ENCODE measurements around the gene DNAH9.

DNAH9 gene

GRCh38 chr17:11638700-11639265 lies 40.5 kb downstream of the DNAH9 start:
- no peaks in the 10 kb centered on the region for H3K4me1 ChIP-seq (ENCODE audit: low read length)
- no peak overlapping the region for H3K9ac ChIP-seq (ENCODE audit: low read length)
- no peaks in the 10 kb centered on the region for H4K20me1 ChIP-seq (ENCODE audit: insufficient read depth, low read length)
- no peaks in the 10 kb centered on the region for H3K27me3 ChIP-seq (ENCODE audit: low read depth, low read length)
- no peak overlapping the region for H3K27ac ChIP-seq (ENCODE audit: low read length)
- no peak overlapping the region for H3K4me3 ChIP-seq (ENCODE audit: low read length)
- H3K9me3 ChIP-seq (ENCODE audit: insufficient read depth, low read length): no peaks in the 10 kb centered on the region
- H3K79me2 ChIP-seq (ENCODE audit: low read length): no peaks in the 10 kb centered on the region
- no peaks in the 10 kb centered on the region for H3K36me3 ChIP-seq (replicated peaks; ENCODE audit: low read depth, low read length)
- no peak overlapping the region for H3K4me2 ChIP-seq (ENCODE audit: low read length)
- TF ChIP-seq CTCF (IDR thresholded peaks at IDR 0.05; ENCODE audit: low read depth, low read length): no peak
- no peak for TF ChIP-seq EZH2phosphoT487 (IDR thresholded peaks at IDR 0.05; ENCODE audit: low read depth)
- H2AFZ ChIP-seq (ENCODE audit: low read depth, low read length): no peak overlapping the region

GRCh38 chr17:11639736-11640462 lies 41.6 kb downstream of the DNAH9 start:
- no peaks in the 10 kb centered on the region for H4K20me1 ChIP-seq (ENCODE audit: insufficient read depth, low read length)
- H3K79me2 ChIP-seq (ENCODE audit: low read length): no peaks in the 10 kb centered on the region
- no peaks in the 10 kb centered on the region for H3K9me3 ChIP-seq (ENCODE audit: insufficient read depth, low read length)
- no peak for TF ChIP-seq EZH2phosphoT487 (IDR thresholded peaks at IDR 0.05; ENCODE audit: low read depth)
- TF ChIP-seq CTCF (IDR thresholded peaks at IDR 0.05; ENCODE audit: low read depth, low read length): no peak
- no peaks in the 10 kb centered on the region for H3K27me3 ChIP-seq (ENCODE audit: low read depth, low read length)
- H3K4me1 ChIP-seq (ENCODE audit: low read length): no peaks in the 10 kb centered on the region
- no peak overlapping the region for H3K27ac ChIP-seq (ENCODE audit: low read length)
- no peak overlapping the region for H3K4me3 ChIP-seq (ENCODE audit: low read length)
- H3K4me2 ChIP-seq (ENCODE audit: low read length): no peak overlapping the region
- no peaks in the 10 kb centered on the region for H3K36me3 ChIP-seq (replicated peaks; ENCODE audit: low read depth, low read length)
- H2AFZ ChIP-seq (ENCODE audit: low read depth, low read length): no peak overlapping the region
- H3K9ac ChIP-seq (ENCODE audit: low read length): no peak overlapping the region

- H3K27me3 ChIP-seq (ENCODE audit: low read depth, low read length): no peaks in the 10 kb centered on the region
- H2AFZ ChIP-seq (ENCODE audit: low read depth, low read length): no peak overlapping the region
- no peak overlapping the region for H3K4me2 ChIP-seq (ENCODE audit: low read length)
- H3K4me3 ChIP-seq (ENCODE audit: low read length): no peak overlapping the region
- no peaks in the 10 kb centered on the region for H3K4me1 ChIP-seq (ENCODE audit: low read length)
- H3K9ac ChIP-seq (ENCODE audit: low read length): no peak overlapping the region
- H4K20me1 ChIP-seq (ENCODE audit: insufficient read depth, low read length): no peaks in the 10 kb centered on the region
- no peak for TF ChIP-seq EZH2phosphoT487 (IDR thresholded peaks at IDR 0.05; ENCODE audit: low read depth)
- TF ChIP-seq CTCF (IDR thresholded peaks at IDR 0.05; ENCODE audit: low read depth, low read length): no peak
- no peaks in the 10 kb centered on the region for H3K79me2 ChIP-seq (ENCODE audit: low read length)
- H3K36me3 ChIP-seq (replicated peaks; ENCODE audit: low read depth, low read length): no peaks in the 10 kb centered on the region
- H3K27ac ChIP-seq (ENCODE audit: low read length): no peak overlapping the region
- no peaks in the 10 kb centered on the region for H3K9me3 ChIP-seq (ENCODE audit: insufficient read depth, low read length)
Observed at GRCh38 chr17:11640463-11640814, 42.2 kb downstream of the DNAH9 start.

- no peak for TF ChIP-seq CTCF (IDR thresholded peaks at IDR 0.05; ENCODE audit: low read depth, low read length)
- TF ChIP-seq EZH2phosphoT487 (IDR thresholded peaks at IDR 0.05; ENCODE audit: low read depth): no peak
- no peaks in the 10 kb centered on the region for H3K27me3 ChIP-seq (ENCODE audit: low read depth, low read length)
- H3K27ac ChIP-seq (ENCODE audit: low read length): no peak overlapping the region
- H3K4me3 ChIP-seq (ENCODE audit: low read length): no peak overlapping the region
- H3K9me3 ChIP-seq (ENCODE audit: insufficient read depth, low read length): no peaks in the 10 kb centered on the region
- H4K20me1 ChIP-seq (ENCODE audit: insufficient read depth, low read length): no peaks in the 10 kb centered on the region
- no peak overlapping the region for H3K9ac ChIP-seq (ENCODE audit: low read length)
- no peaks in the 10 kb centered on the region for H3K79me2 ChIP-seq (ENCODE audit: low read length)
- H3K4me2 ChIP-seq (ENCODE audit: low read length): no peak overlapping the region
- H3K4me1 ChIP-seq (ENCODE audit: low read length): no peaks in the 10 kb centered on the region
- no peak overlapping the region for H2AFZ ChIP-seq (ENCODE audit: low read depth, low read length)
- H3K36me3 ChIP-seq (replicated peaks; ENCODE audit: low read depth, low read length): no peaks in the 10 kb centered on the region
Observed at GRCh38 chr17:11641521-11642275, 43.4 kb downstream of the DNAH9 start.

Data from OCI-LY3 (cell line).